Inferior parietal cortex (tissue), 1 donor: ENCODE results near the gene FAM47E.

Experiments used
- DNase-seq: peaks from one replicate; pipeline ENCODE4 v3.0.0-alpha.2; 2016; ENCODE audit errors: extremely low spot score

The FAM47E gene, protein sequence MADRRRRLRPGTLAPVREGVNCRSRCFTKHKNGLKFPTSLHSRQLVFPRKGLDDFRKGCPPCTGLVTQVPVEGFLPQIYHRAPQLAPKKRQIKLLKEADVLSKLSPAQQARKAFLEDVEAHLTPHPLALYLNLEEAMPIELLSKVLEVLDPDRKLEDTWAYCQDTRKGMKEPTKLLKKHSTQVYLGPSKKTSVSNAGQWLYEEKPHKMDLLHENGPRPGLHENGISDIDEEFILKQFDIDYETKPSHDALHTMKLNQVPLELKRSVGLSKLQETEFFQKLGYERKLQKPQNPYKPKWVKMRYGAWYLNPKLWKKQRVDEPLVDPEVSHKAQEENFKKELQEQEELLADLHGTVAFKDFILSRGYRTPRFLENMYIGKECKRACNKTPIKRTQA

DNA sequence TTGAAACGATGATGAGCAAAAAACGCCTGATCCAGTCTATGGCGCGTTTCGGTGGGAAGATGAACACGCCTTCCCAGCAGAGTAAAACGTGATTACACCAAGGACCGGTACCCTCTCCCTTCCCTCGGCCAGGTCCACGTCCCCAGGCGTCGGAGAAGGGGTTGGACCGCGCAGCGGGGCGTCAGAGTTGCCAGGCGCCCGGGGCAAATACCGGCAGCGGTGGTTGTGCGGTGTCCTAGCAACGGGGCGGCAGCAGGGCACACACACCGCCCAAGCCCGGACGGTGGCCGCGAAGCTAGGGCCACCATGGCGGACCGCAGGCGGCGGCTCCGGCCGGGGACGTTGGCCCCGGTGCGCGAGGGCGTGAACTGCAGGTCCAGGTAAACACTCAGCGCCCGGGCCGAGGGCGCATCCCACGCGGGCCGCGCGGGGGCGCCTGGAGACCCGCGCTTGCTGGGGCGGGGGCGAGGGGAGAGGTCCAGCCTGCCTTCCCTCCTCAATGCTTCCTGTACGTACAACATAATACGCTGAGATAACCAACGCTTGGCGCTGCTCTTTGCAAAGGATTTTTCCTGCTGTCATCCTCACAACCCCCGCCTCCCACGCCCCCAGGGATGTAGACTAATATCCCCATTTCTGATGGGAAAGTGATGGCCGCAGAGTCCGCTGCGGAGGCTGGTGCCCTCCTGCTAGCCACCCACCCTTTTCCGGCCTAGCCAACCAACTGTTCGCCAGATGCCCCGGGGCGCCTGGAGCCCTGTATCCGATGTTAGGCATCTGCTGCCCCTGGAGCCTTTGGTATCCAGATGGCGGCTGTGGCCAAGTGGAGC, at the start of gene FAM47E:
TSS of gene FAM47E (plus strand) at position 281 of the 830 bp plus-strand sequence. CDS start at position 307, 26 bp downstream.
- DNase-seq = peak; percentile 43

DNA sequence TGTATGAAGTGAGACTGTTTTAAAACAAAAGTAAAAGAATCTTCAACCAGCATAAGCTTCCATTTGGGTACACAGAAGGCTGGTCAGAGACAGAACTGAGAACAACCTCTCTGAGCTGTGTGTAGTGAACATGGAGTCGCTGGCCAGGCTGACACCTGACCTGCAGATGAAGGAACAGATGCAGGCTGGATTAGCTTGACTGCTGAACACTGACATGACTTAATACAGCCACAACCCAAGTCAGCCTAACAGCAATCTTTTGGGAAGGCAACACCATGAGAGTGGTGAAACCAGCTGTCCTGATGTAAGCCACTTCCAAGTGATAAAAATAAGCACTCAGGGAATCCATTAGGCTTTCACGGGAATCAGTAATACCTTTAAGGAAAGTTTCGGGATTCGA, 48.0 kb upstream of the FAM47E start:
- DNase-seq = no peak

DNA sequence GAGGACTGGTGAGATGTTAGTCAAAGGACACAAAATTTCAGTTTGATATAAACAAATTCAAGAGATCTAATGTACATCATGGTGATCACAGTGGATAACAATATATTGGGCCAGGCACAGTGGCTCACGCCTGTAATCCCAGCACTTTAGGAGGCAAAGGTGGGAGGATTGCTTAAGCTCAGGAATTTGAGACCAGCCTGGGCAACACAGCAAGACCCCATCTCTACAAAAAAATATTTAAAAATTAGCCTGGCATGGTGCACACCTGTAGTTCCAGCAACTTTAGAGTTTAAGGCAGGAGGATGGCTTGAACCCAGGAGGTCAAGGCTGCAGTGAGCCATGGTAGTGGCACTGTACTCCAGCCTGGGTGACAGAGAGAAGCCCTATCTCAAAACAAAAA, 46.6 kb upstream of the FAM47E start:
- DNase-seq = no peak

DNA sequence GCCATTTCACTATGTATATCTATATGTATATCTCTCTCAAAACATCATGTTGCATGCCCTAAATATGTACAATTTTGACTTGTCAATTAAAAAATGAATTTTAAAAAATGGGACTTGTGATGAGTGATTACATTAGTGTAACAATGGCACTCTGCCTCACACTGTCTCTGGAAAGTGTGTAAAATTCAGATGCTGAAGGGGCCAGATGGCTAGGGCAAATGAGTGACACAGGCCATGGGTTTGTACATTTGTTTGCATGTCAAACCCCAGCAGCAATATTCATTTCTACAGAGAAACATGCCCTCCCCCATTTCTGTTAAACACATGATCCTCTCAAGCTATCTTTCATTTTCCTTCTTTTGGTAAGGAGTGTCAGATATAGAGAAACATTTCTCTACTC, 46.0 kb upstream of the FAM47E start:
- DNase-seq = no peak

DNA sequence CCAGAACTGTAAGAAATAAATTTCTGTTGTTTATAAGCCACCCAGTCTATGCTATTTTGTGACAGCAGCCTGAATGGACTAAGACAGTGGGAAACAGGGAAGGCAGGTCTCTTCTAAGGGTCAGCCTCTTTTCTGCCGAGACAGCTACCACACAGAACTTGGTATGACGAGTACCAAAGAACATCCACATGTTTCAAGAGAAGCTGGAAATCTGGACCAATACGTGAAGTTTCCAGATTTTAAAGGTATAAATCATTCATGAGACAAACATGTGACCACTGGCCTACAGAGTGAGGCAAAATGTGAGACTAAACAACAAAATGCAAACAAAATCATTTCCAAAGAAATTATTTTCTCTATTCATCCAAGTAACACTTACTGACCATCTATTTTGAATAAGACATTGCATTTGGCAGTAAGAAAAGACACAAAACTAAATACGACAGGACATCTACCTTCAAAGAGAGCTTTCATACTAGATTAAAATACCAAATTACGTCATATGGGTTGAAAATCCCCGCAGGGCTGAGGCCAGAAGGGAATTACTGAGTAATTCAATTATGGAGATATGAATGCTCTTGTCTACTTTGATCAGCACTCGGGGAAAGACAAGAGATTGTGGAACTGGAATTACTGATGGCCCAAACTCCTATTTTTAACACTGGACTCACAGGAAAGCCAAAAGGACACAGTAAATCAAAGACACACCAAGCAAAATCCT, 45.1 kb upstream of the FAM47E start:
- no peak for DNase-seq

DNA sequence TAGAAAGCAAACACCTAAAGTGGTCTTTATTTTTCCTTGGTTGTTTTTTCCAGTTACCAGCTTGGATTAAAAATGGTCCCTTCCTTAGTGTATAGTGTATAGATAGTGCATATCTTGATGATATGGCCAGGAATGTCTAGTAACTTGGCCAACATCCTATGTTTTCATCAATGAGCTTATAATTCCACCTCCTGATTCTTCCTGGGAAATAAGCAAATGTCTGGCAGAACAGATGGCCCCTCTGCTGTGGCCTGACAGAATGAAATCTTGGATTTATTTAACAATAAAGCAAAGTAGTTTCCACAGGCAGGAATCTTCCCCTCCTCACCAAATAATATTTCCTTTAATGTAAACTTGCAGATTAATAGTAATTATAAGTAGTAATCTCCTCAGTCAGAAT, 44.0 kb upstream of the FAM47E start:
- no peak for DNase-seq

DNA sequence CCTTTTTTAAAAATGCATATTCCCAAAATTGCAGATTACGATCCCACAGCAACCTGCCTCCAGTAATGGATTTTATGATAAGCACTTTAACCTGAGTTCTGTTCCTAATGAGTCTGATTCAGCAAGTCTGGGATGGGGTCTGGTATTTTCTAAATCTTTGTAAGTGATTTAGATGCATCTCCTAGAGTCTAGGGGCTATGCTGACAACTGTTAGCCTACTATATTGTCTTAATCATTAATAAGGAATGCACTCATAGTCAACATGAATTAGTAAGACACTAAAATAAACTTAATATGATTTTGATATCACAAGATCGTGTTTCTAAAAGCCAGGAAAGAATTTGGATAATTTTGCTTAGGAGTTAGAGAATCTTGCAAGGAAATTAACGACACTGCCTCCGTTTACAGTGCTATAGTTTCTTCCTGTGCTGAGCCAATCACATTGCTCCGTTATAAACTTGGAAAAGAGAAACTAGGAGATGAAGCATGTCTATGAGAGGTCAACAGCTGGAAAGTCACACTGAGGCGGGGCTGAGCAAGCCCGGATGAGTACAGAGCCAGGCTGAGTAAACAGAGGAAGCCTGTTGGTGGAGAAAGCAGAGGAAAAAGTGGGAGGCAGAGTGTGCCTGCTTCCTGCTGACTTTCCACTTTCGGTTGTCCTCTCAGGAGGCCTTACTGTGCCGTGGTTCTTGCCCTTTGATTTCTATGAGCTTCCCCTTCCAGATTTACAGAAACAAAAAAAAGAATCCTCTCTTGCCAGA, 43.3 kb upstream of the FAM47E start:
- DNase-seq = no peak

DNA sequence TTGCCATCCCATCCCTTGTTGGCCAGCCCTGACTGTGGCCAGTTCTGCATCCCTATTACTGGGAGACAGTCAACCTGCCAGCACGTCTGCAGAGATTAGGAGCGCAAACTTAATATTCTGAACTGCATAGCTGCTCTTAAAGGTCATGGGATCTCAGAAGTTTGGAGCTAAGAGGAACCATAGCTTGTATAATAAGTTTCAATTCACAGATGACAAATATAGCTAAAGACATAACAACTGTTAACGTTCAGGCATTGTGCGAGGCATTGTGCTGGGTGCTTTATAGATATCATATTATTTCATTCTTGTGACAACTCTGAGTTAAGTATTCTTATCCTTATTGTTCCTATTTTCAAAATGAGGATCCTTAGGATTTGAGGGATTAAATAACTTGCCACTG, 41.6 kb upstream of the FAM47E start:
- no peak for DNase-seq

DNA sequence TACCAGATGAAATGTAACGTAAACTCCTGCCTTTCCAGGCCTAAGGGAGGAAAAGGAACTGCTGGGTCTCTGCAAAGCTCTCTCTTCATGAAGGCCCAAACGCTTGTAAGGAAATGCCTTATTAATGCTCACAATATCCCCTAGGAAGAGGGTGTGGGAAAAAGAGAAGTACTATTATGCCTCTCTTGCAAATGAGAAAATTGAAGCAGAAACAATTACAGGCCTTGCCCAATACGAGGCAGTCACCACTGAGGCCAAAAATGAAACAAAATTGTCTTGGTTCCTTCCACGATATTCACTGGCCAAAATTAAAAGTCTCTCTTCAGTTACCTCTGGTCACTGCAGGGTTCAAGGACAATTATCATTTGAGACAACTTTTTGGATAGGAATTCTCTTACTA, 41.1 kb upstream of the FAM47E start:
- peak; percentile 18 for DNase-seq

DNA sequence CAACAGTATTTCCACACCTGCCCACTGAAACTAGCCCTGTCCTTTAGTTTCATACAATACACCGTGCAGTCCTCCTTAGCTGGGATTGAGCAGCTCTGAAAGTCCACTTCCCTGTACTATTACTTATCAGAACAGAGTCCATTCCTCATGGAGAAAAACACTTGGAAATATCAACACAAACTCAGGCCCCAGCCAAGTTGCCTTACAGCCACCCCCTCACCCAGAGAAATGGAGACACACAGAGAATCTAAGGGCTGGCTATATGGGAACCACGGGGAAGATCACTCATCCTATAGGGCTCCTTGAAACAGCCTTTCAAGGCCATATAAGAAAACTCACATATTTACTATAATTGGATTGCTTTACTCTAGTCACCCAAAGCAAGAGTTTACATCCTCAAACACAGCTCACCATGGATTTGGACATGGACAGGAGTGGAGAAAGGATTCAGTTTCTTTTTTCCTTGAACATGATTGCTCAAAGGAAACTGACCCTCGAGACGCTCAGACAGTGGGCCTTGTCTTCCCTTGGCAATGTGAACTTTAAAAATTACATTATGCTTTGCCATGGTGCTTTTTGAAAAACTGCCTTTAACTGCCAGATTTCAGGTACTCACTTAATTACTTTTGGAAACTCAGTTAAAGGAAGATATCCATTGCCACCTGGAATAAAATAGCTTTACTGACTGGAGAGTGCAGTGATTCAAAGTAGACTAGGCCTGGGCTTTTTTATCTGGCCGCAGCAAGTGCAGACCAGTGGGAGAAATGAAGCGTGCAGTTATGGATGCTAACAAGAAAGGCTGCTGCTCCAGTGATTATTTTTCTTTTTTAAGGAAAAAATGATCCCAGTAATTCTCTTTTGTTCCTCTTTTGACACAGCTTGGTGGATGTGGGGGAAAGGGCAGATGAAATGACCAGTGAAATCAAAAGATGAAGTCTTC, 39.5 kb upstream of the FAM47E start:
- DNase-seq = peak; percentile 22

DNA sequence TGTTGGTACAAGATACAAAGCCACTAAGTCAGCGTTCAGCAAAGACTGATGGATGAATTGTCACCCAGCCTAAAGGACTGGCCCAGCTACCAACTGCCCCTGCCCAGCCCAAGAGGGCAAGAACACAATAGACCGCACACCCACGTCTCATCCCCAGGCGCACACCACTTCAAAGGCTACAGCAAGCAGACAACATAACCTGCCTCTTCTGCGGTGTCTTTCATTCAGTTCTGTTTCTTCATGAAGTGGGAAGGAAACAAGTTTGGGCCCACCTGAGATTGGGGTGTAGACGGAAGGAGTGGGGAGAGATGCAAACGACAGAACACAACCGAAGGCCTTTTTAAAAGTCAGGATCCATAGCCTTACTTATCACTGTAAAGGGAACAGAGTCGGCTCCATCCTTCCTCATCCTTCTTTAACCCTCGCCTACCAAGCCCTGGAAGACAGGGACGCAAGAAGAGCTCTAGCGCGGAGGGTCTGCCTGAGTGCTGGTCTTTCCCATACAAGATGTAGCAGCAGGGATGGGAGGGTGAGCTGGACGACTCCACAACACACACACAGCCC, 38.6 kb upstream of the FAM47E start:
- DNase-seq = peak; percentile 47

DNA sequence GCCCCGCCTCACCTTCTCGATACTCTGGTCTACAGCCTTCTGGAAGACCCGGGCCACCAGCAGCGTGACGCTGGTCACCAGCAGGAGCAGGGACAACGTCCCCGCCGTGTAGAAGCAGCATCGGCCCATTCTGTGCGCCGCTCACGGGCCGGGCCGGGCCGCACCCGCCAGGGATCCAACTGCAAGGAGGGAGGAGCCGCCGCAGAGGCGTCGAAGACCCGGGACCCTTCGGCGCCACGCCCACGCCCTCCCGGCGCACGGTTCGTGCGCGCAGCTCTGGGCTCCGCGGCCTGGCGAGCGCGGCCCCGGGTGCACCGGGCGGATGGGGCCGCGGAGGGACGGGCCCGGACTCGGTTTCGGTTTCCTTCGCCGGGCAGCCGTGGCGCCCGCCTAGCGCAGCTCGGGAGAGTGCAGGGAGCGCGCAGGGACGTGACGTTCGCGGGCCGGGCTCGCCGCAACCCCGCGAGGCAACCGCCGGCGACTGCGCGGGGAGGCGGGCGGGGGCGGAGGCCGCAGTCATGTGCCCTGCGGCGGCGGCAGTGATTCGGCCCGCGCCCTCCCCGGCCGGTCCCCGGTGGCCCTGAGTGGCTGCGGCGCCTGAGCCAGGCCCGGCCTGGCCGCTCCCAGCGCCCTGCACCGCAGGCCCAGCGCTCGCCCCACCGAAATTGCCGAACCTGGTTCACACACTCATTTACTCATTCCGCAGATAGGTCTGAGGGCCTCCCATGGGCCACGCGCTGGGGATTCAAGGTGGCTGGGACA, 37.9 kb upstream of the FAM47E start, which contains the start of gene SCARB2:
TSS of gene SCARB2 (minus strand) at position 410 of the 762 bp plus-strand sequence. CDS start at position 129, 281 bp downstream.
- peak; percentile 74 for DNase-seq

DNA sequence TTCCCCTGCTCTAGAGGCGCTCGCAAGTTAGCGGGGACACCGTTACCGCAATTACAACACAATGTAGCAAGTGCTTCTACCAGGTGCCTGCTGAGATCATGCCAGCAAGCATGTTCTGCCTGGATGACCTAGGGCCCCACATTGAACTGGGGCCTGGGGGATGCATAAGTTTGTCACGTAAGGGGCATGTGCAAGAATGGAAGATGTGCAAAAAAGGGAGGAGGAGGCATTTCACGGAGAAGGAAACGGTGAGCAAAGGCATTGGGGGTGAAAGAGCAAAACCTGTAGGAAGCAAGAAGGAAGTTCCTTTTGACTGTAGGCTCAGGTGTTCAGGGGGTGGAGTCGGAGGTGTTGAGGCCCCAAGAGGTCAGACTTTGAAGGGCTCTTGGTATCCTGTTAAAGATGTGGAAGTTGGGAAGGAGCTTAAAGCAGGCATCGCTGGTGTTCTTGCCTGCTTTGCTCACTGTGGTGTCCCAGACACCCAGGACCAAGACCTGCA, 37.3 kb upstream of the FAM47E start:
- DNase-seq = no peak

DNA sequence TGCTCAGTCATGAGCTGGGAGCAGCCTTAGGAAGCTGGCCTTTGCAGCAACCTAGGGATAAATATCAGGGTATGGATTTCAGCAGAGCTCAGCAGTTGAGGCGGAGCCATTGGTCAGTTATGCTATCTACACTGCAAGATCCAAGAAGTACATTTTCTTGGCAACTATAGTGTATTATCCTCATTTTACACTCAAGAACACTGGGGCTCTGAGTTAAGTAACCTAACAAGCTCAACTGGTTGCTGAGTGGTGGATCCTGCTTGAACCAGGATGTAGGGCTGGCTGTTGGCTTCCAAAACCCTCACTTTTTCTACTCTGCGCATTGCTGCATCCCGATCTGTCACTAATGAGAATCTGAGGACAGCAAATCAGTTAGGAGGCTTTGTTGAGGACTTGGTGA, 36.4 kb upstream of the FAM47E start:
- no peak for DNase-seq

DNA sequence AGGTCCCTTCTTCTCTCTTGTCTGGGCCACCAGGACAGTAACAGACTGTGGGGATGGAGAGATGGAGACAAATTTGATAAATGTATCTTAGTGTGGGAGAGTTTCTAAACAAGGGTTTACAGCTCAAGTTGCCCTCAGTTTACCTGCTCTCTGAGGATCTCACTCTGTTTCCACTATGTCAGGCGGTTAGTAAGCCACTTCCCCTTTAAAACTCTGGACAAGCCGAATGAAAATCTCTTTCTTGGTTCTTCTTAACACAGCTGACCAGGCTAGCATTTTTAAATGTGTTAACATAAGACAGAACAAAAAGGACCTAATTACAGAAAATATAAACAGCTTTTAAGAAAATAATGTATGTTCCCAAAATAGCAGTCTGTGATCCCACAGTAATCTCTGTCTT, 35.0 kb upstream of the FAM47E start:
- DNase-seq = no peak

DNA sequence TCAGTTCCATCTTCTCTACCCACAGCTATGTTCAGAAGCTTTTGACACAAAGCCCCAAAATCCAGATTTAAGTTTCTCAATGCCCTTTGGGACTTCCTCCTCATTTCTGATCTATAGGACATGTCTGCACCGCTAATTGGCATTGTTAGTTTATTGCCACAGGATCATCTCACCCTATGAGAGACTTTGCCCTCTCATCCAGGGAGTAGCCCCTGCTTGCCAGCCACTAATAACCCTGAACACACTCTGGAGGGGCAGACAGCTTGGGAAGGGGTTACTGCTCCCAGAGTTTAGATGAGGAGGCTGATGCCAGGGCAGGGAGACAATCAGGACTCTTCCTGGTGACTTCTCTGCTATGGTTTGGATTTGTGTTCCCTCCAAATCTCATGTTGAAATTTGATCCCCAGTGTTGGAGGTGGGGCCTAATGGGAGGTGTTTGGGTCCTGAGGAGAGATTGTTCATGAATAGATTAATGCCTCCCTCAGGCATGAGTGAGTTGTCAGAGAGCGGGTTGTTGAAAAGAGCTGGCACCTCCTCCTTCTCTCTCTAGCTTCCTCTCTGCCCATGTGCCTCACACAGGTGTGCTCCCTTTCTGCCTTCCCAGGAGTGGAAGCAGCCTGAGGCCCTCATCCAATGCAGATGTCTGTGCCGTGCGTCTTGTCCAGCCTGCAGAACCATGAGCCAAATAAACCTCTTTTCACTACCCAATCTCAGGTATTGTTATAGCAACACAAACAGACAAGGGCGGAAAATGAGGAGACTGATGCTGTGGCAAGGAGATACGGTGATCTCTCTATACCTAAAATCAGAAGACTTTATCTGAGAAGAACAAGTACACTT, 34.3 kb upstream of the FAM47E start:
- no peak for DNase-seq

DNA sequence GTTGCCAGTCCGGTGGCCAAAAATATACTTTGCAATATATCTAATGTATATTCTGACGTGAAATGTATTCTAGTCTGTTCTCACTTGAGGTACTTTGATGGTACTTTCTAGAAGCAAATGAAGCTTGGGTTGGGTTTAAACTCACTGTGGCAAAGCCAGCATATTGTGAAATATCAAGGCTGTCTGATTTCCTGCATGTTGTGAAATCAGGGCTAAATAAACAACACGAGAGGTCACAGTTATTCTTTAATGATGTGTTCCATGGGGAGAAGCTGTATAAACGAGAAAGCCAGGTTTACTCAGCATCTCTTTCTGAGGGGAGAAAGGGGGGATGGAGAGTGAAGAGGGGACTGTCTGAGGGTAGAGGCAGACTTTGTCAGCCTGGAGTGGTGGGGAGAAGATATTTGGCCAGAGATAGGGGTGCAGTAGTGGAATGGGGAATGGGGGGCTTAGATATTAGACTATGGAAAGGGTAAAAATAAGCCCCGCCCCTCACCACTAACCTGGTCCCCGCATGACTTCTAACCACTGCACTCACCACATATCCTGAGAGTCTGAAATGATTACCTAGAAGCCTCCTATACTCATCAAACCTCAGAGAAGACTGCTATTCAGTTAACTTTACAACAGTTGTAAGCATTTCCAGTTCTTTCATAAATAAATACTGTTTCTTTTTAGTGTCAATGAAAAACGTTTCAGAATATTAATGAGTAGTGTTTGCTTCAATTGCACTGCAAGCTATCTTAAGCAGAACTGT, 32.0 kb upstream of the FAM47E start:
- no peak for DNase-seq
